Measurements from ENCODE around the gene WWOX. TPM values are rescaled to one million over a fixed set of nuclear protein-coding genes. Genes with fewer than 3 reads are reported as not detected.

The WWOX gene
- total and polyA plus RNA-seq, 2 of the 13 experiments (the other 11 are each of a cell fraction or from before 2014, with no cell fraction given) = 9.1 to 37.4 TPM

DNA sequence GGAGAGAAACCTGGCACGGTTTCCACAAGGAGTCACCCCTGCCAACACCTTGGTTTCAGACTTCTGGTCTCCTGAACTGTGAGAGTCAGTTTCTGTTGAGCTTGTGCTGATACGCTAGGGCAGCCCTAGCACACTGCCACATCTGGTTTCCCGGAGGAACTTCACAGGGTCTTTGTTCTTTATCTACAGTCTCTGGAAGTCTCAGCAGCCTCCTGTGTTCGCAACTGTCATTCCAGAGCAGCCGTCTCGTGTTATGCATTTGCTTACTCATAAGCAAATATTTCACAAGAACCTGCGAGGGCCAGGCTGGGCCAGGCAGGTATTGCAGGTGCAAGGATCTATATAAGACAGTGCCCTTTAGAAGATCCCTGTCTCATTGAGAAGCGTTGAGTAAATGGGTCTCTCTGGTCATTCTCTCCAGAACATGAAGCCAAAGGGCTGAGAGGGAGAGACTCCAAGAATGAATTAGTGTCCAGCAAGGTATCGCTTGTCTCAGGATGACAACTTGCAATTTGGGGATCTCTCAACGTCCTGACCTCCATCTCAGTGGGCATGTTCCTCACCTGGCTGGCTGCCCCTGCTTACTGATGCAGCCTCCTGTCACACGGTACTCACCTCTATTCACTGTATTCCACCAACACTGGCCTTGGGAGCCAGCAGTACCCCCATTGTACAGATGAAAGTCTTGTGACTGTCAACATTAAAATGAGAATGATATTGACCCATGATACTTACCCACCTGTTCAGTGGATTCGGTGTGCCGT, 141.2 kb downstream of the WWOX start (continued):
- TF ChIP-seq, protein P1, sequence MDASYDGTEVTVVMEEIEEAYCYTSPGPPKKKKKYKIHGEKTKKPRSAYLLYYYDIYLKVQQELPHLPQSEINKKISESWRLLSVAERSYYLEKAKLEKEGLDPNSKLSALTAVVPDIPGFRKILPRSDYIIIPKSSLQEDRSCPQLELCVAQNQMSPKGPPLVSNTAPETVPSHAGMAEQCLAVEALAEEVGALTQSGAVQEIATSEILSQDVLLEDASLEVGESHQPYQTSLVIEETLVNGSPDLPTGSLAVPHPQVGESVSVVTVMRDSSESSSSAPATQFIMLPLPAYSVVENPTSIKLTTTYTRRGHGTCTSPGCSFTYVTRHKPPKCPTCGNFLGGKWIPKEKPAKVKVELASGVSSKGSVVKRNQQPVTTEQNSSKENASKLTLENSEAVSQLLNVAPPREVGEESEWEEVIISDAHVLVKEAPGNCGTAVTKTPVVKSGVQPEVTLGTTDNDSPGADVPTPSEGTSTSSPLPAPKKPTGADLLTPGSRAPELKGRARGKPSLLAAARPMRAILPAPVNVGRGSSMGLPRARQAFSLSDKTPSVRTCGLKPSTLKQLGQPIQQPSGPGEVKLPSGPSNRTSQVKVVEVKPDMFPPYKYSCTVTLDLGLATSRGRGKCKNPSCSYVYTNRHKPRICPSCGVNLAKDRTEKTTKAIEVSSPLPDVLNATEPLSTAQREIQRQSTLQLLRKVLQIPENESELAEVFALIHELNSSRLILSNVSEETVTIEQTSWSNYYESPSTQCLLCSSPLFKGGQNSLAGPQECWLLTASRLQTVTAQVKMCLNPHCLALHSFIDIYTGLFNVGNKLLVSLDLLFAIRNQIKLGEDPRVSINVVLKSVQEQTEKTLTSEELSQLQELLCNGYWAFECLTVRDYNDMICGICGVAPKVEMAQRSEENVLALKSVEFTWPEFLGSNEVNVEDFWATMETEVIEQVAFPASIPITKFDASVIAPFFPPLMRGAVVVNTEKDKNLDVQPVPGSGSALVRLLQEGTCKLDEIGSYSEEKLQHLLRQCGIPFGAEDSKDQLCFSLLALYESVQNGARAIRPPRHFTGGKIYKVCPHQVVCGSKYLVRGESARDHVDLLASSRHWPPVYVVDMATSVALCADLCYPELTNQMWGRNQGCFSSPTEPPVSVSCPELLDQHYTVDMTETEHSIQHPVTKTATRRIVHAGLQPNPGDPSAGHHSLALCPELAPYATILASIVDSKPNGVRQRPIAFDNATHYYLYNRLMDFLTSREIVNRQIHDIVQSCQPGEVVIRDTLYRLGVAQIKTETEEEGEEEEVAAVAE (CRISPR knock-in tag; IDR thresholded peaks at IDR 0.05; ENCODE audit: borderline replicate concordance) = no peak
- no peak for TF ChIP-seq SATB2 (CRISPR knock-in tag; IDR thresholded peaks at IDR 0.05)
- peak; percentile 77 for TF ChIP-seq XRCC5 (optimal IDR thresholded peaks at IDR 0.05; ENCODE audit: low read length)
- TF ChIP-seq CREB1 (IDR thresholded peaks at IDR 0.05) = no peak
- peak; percentile 60 for TF ChIP-seq CREB1 (CRISPR knock-in tag; IDR thresholded peaks at IDR 0.05)
- peak; percentile 44; the same call in 1 of the 2 replicates for TF ChIP-seq ELF3 (CRISPR knock-in tag; IDR thresholded peaks at IDR 0.05)
- TF ChIP-seq, protein P2, sequence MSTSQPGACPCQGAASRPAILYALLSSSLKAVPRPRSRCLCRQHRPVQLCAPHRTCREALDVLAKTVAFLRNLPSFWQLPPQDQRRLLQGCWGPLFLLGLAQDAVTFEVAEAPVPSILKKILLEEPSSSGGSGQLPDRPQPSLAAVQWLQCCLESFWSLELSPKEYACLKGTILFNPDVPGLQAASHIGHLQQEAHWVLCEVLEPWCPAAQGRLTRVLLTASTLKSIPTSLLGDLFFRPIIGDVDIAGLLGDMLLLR (CRISPR knock-in tag; IDR thresholded peaks at IDR 0.05) = no peak
- TF ChIP-seq JUN (CRISPR knock-in tag; IDR thresholded peaks at IDR 0.05) = no peak; the same call in 1 of the 2 replicates
- TF ChIP-seq SRSF9 (IDR thresholded peaks at IDR 0.05; ENCODE audit: borderline replicate concordance, insufficient read depth, low read depth, low read length, poor library complexity, severe bottlenecking) = no peak
- peak; percentile 48 for TF ChIP-seq TCF7 (IDR thresholded peaks at IDR 0.05; ENCODE audit: low read depth)
- TF ChIP-seq ZNF816 (CRISPR knock-in tag; IDR thresholded peaks at IDR 0.05; ENCODE audit: borderline replicate concordance) = no peak
- no peak for TF ChIP-seq ZNF543 (CRISPR knock-in tag; IDR thresholded peaks at IDR 0.05)
- TF ChIP-seq, protein P3, sequence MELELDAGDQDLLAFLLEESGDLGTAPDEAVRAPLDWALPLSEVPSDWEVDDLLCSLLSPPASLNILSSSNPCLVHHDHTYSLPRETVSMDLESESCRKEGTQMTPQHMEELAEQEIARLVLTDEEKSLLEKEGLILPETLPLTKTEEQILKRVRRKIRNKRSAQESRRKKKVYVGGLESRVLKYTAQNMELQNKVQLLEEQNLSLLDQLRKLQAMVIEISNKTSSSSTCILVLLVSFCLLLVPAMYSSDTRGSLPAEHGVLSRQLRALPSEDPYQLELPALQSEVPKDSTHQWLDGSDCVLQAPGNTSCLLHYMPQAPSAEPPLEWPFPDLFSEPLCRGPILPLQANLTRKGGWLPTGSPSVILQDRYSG (CRISPR knock-in tag; IDR thresholded peaks at IDR 0.05) = no peak
- TF ChIP-seq ZFP82 (CRISPR knock-in tag; IDR thresholded peaks at IDR 0.05; ENCODE audit: borderline replicate concordance) = no peak
- TF ChIP-seq RNF2 (conservative IDR thresholded peaks at IDR 0.05; ENCODE audit: low read depth) = no peak
- TF ChIP-seq ZFP36 (IDR thresholded peaks at IDR 0.05; ENCODE audit: borderline replicate concordance, low read depth, low read length, partially characterized antibody) = no peak
- TF ChIP-seq, protein P4, sequence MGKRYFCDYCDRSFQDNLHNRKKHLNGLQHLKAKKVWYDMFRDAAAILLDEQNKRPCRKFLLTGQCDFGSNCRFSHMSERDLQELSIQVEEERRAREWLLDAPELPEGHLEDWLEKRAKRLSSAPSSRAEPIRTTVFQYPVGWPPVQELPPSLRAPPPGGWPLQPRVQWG (CRISPR knock-in tag; IDR thresholded peaks at IDR 0.05; ENCODE audit: borderline replicate concordance, low read depth) = no peak
- TF ChIP-seq, protein P5, sequence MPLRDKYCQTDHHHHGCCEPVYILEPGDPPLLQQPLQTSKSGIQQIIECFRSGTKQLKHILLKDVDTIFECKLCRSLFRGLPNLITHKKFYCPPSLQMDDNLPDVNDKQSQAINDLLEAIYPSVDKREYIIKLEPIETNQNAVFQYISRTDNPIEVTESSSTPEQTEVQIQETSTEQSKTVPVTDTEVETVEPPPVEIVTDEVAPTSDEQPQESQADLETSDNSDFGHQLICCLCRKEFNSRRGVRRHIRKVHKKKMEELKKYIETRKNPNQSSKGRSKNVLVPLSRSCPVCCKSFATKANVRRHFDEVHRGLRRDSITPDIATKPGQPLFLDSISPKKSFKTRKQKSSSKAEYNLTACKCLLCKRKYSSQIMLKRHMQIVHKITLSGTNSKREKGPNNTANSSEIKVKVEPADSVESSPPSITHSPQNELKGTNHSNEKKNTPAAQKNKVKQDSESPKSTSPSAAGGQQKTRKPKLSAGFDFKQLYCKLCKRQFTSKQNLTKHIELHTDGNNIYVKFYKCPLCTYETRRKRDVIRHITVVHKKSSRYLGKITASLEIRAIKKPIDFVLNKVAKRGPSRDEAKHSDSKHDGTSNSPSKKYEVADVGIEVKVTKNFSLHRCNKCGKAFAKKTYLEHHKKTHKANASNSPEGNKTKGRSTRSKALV (CRISPR knock-in tag; IDR thresholded peaks at IDR 0.05) = no peak
- TF ChIP-seq, protein P6, sequence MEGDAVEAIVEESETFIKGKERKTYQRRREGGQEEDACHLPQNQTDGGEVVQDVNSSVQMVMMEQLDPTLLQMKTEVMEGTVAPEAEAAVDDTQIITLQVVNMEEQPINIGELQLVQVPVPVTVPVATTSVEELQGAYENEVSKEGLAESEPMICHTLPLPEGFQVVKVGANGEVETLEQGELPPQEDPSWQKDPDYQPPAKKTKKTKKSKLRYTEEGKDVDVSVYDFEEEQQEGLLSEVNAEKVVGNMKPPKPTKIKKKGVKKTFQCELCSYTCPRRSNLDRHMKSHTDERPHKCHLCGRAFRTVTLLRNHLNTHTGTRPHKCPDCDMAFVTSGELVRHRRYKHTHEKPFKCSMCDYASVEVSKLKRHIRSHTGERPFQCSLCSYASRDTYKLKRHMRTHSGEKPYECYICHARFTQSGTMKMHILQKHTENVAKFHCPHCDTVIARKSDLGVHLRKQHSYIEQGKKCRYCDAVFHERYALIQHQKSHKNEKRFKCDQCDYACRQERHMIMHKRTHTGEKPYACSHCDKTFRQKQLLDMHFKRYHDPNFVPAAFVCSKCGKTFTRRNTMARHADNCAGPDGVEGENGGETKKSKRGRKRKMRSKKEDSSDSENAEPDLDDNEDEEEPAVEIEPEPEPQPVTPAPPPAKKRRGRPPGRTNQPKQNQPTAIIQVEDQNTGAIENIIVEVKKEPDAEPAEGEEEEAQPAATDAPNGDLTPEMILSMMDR (CRISPR knock-in tag; IDR thresholded peaks at IDR 0.05) = peak; percentile 67
- no peak for TF ChIP-seq ATM (IDR thresholded peaks at IDR 0.05; ENCODE audit: borderline replicate concordance)
